Liver (tissue), 9 donors: ENCODE measurements around the gene TYSND1. TPM values are rescaled to one million over a fixed set of nuclear protein-coding genes. Genes with fewer than 3 reads are reported as not detected.

Experiments used
- DNase-seq: peaks from one replicate; pipeline ENCODE4 v3.0.0-alpha.2; 2017; ENCODE audit warnings: low spot score
- H3K27ac ChIP-seq, 2 donors: one replicate each; pipeline ENCODE4 v1.7.0; 2013; ENCODE audit warnings: inconsistent platforms in 2 of 2, low read length in 2 of 2, control low read depth in 1 of 2, low read depth in 1 of 2, mild to moderate bottlenecking in 1 of 2
- H3K27me3 ChIP-seq, 4 donors: one replicate each; pipeline versions ENCODE4 v1.6.1 to v1.7.0; 2013; ENCODE audit warnings: low read length in 3 of 4, inconsistent platforms in 1 of 4, mild to moderate bottlenecking in 1 of 4, moderate library complexity in 1 of 4; ENCODE audit not compliant: control insufficient read depth in 4 of 4, insufficient read depth in 4 of 4
- H3K36me3 ChIP-seq, 4 donors: one replicate each; pipeline versions ENCODE4 v1.6.1 to v1.7.0; 2013; ENCODE audit warnings: low read length in 3 of 4, mild to moderate bottlenecking in 3 of 4, low read depth in 1 of 4, moderate library complexity in 1 of 4; ENCODE audit not compliant: control insufficient read depth in 4 of 4, insufficient read depth in 3 of 4
- H3K4me1 ChIP-seq, 4 donors: one replicate each; pipeline versions ENCODE4 v1.6.1 to v1.7.0; 2013; ENCODE audit warnings: low read length in 3 of 4, mild to moderate bottlenecking in 3 of 4, moderate library complexity in 1 of 4; ENCODE audit not compliant: control insufficient read depth in 4 of 4, insufficient read depth in 4 of 4
- H3K4me3 ChIP-seq, 3 donors: one replicate each; pipeline versions ENCODE4 v1.6.1 to v1.7.0; 2013; ENCODE audit warnings: low read length in 3 of 3, control low read depth in 1 of 3, low read depth in 1 of 3, mild to moderate bottlenecking in 1 of 3
- H3K9ac ChIP-seq, 2 donors: one replicate each; pipeline ENCODE4 v1.7.0; 2013; ENCODE audit warnings: low read length in 2 of 2, mild to moderate bottlenecking in 2 of 2, moderate library complexity in 2 of 2, control low read depth in 1 of 2, low read depth in 1 of 2
- H3K9me3 ChIP-seq, 4 donors: one replicate each; pipeline versions ENCODE4 v1.6.1 to v1.7.0; 2013; ENCODE audit warnings: low read length in 3 of 4; ENCODE audit not compliant: control insufficient read depth in 4 of 4
- ATF3 ChIP-seq: IDR thresholded peaks from 2 replicates; pipeline ENCODE4 v1.6.1; 2016; ENCODE audit warnings: antibody characterized with exemption
- CTCF ChIP-seq: fragments of 150-350 bp; IDR thresholded peaks from 2 replicates; pipeline ENCODE4 v1.5.1; 2017; ENCODE audit warnings: improper control_type of control experiment, low read depth, low read length; ENCODE audit not compliant: missing input control
- EGR1 ChIP-seq, 2 donors: IDR thresholded peaks; 2 replicates each; pipeline ENCODE4 v1.6.1; 2016 to 2018; ENCODE audit warnings: antibody characterized with exemption in 2 of 2, low read depth in 2 of 2
- FOXA1 ChIP-seq: IDR thresholded peaks from 2 replicates; pipeline ENCODE4 v1.6.1; 2016; ENCODE audit warnings: antibody characterized with exemption
- FOXA2 ChIP-seq: IDR thresholded peaks from 2 replicates; pipeline ENCODE4 v1.6.1; 2016; ENCODE audit warnings: antibody characterized with exemption
- GABPA ChIP-seq, 2 donors: IDR thresholded peaks in 1 of 2; conservative IDR thresholded peaks in 1 of 2; 2 replicates each; pipeline ENCODE4 v1.6.1; 2016; ENCODE audit warnings: antibody characterized with exemption in 2 of 2, mild to moderate bottlenecking in 1 of 2, moderate library complexity in 1 of 2
- HNF4A ChIP-seq, 2 donors: conservative IDR thresholded peaks; 2 replicates each; pipeline ENCODE4 v1.6.1; 2016; ENCODE audit warnings: antibody characterized with exemption in 2 of 2, mild to moderate bottlenecking in 2 of 2
- HNF4G ChIP-seq: IDR thresholded peaks from 2 replicates; pipeline ENCODE4 v1.6.1; 2016; ENCODE audit warnings: antibody characterized with exemption
- JUND ChIP-seq, 2 donors: IDR thresholded peaks; 2 replicates each; pipeline ENCODE4 v1.6.1; 2016; ENCODE audit warnings: antibody characterized with exemption in 2 of 2
- MAX ChIP-seq: IDR thresholded peaks from 2 replicates; pipeline ENCODE4 v1.6.1; 2016; ENCODE audit warnings: antibody characterized with exemption
- NR2F2 ChIP-seq: IDR thresholded peaks from 2 replicates; pipeline ENCODE4 v1.6.1; 2016; ENCODE audit warnings: antibody characterized with exemption
- RAD21 ChIP-seq, 2 donors: IDR thresholded peaks; 2 replicates each; pipeline ENCODE4 v1.6.1; 2016; ENCODE audit warnings: antibody characterized with exemption in 2 of 2, mild to moderate bottlenecking in 2 of 2
- REST ChIP-seq: IDR thresholded peaks from 2 replicates; pipeline ENCODE4 v1.6.1; 2016; ENCODE audit warnings: antibody characterized with exemption, mild to moderate bottlenecking
- RXRA ChIP-seq, 2 donors: IDR thresholded peaks; 2 replicates each; pipeline ENCODE4 v1.6.1; 2017 to 2018; ENCODE audit warnings: antibody characterized with exemption in 2 of 2, mild to moderate bottlenecking in 1 of 2
- SP1 ChIP-seq: IDR thresholded peaks from 2 replicates; pipeline ENCODE4 v1.6.1; 2018; ENCODE audit warnings: antibody characterized with exemption, mild to moderate bottlenecking
- TAF1 ChIP-seq: conservative IDR thresholded peaks from 2 replicates; pipeline ENCODE4 v1.6.1; 2016; ENCODE audit warnings: antibody characterized with exemption, mild to moderate bottlenecking
- YY1 ChIP-seq: IDR thresholded peaks from 2 replicates; pipeline ENCODE4 v1.6.1; 2016; ENCODE audit warnings: antibody characterized with exemption, mild to moderate bottlenecking
- ZBTB33 ChIP-seq: IDR thresholded peaks from 2 replicates; pipeline ENCODE4 v1.6.1; 2016; ENCODE audit warnings: antibody characterized with exemption
- WGBS: extraction: QIAGEN DNeasy Blood & Tissue Kit; methylation state at CpG from one replicate; pipeline ENCODE4 v1.1.7; 2013; 5-methylcytosine and 5-hydroxymethylcytosine counted together
- polyA plus RNA-seq, 2 donors: library from polyadenylated mRNA; stranded (reverse) in 1 of 2; unstranded in 1 of 2; fragments of 200-250 nt in 1 of 2; fragments of >200 nt in 1 of 2; fragmentation: Nextera tagmentation in 1 of 2; extraction: Ambion mirVana in 1 of 2; gene quantifications; one replicate each; pipeline versions ENCODE4 v1.2.1 to v1.2.3, GENCODE V29; 2013 to 2015
- total RNA-seq, 2 donors: library from RNA; depleted of rRNA; stranded (reverse); fragments of >200 nt; gene quantifications; one replicate each; pipeline ENCODE4 v1.2.3, GENCODE V29; 2014
- donor health status: healthy.
- donor health status: healthy.
- donor health status: healthy.
- donor health status: healthy.
- donor health status: healthy.

TYSND1 gene
- total and polyA plus RNA-seq, 4 donors = 3.9 to 11.3 (median 7.2) TPM

- Histone ChIP-seq H3K4me3 (no peak overlapping the region), H3K9me3 (no peaks in the 10 kb centered on the region), H3K9ac (no peak overlapping the region), H3K27ac (no peak overlapping the region), H3K27me3 (no peaks in the 10 kb centered on the region), H3K36me3 (peaks cover 3 to 25% (median 11%) of the 10 kb centered on the region in 4 donors), H3K4me1 (no peaks in the 10 kb centered on the region)
- TF ChIP-seq ATF3 (no peak), MAX (no peak), RXRA (IDR thresholded peaks at IDR 0.05) (no peak), YY1 (no peak), HNF4G (no peak), FOXA2 (no peak), REST (no peak), EGR1 (IDR thresholded peaks at IDR 0.05; ENCODE audit: low read depth in 2 of 2) (no peak), FOXA1 (no peak), SP1 (no peak), CTCF (no peak), JUND (IDR thresholded peaks at IDR 0.05) (no peak), HNF4A (conservative IDR thresholded peaks at IDR 0.05) (no peak), NR2F2 (no peak), ZBTB33 (no peak), RAD21 (IDR thresholded peaks at IDR 0.05) (no peak)
- WGBS = 92% methylated on average over 5 of the region's 5 CpGs
- no peak for DNase-seq
Observed at GRCh38 chr10:70122742-70123141, 23.8 kb downstream of the TYSND1 start.

GRCh38 chr10:70121281-70121949 is 25.1 kb downstream of the TYSND1 start:
- Histone ChIP-seq H3K4me3 (no peak overlapping the region), H3K36me3 (peaks cover 3 to 31% (median 13%) of the 10 kb centered on the region in 4 donors), H3K4me1 (no peaks in the 10 kb centered on the region), H3K27ac (no peak overlapping the region), H3K9ac (no peak overlapping the region), H3K27me3 (no peaks in the 10 kb centered on the region), H3K9me3 (no peaks in the 10 kb centered on the region)
- WGBS = 97% methylated on average over 11 of the region's 11 CpGs
- DNase-seq = no peak
- no peak for TF ChIP-seq ATF3
- TF ChIP-seq FOXA2 = no peak
- no peak for TF ChIP-seq EGR1 (IDR thresholded peaks at IDR 0.05; ENCODE audit: low read depth in 2 of 2)
- no peak for TF ChIP-seq RXRA (IDR thresholded peaks at IDR 0.05)
- no peak for TF ChIP-seq GABPA (IDR thresholded peaks at IDR 0.05 in 1 of 2, conservative IDR thresholded peaks at IDR 0.05 in 1 of 2)
- TF ChIP-seq SP1 = no peak
- TF ChIP-seq HNF4G = no peak
- TF ChIP-seq YY1 = no peak
- no peak for TF ChIP-seq MAX
- no peak for TF ChIP-seq CTCF
- TF ChIP-seq TAF1 = no peak
